ENCODE data around the gene IFNW1.

IFNW1 gene

GRCh38 chr9:21119093-21119770 is 22.4 kb downstream of the IFNW1 start:
- TF ChIP-seq EZH2phosphoT487 (IDR thresholded peaks at IDR 0.05; ENCODE audit: borderline replicate concordance, low read length) (no peak), CTCF (IDR thresholded peaks at IDR 0.05; ENCODE audit: low read depth, low read length, poor library complexity, severe bottlenecking) (no peak)
- H4K20me1 ChIP-seq (ENCODE audit: control insufficient read depth, insufficient read depth, low read depth, low read length), result no peaks in the 10 kb centered on the region
- H3K27ac ChIP-seq (ENCODE audit: low read depth, low read length), result no peak overlapping the region
- no peaks in the 10 kb centered on the region for H3K9me3 ChIP-seq (ENCODE audit: control insufficient read depth, insufficient read depth, low read length)
- H3F3A ChIP-seq (ENCODE audit: control insufficient read depth, insufficient read depth), result no peaks in the 10 kb centered on the region
- H3K9me2 ChIP-seq (replicated peaks; ENCODE audit: control insufficient read depth, low read length), result no peaks in the 10 kb centered on the region
- 0 out of 2 replicates have a peak, but pooled peaks cover 2% of the 10 kb centered on the region for H3K27me3 ChIP-seq (ENCODE audit: control insufficient read depth, low read length)
- peaks cover 13% of the 10 kb centered on the region for H3K4me1 ChIP-seq (ENCODE audit: control insufficient read depth, low read length)
- peak overlapping the region; percentile 42 for H3K4me2 ChIP-seq (ENCODE audit: low read length)
- no peak overlapping the region for H3K4me3 ChIP-seq (ENCODE audit: low read length)
- no peaks in the 10 kb centered on the region for H3K36me3 ChIP-seq (ENCODE audit: control insufficient read depth, low read length)
- no peaks in the 10 kb centered on the region for H3K79me2 ChIP-seq (ENCODE audit: control insufficient read depth, low read length)

GRCh38 chr9:21114311-21114710 is 27.3 kb downstream of the IFNW1 start:
- H3K9me3 ChIP-seq (ENCODE audit: control insufficient read depth, insufficient read depth, low read length), result no peaks in the 10 kb centered on the region
- no peak for TF ChIP-seq EZH2phosphoT487 (IDR thresholded peaks at IDR 0.05; ENCODE audit: borderline replicate concordance, low read length)
- TF ChIP-seq CTCF (IDR thresholded peaks at IDR 0.05; ENCODE audit: low read depth, low read length, poor library complexity, severe bottlenecking), result no peak
- H3K27me3 ChIP-seq (ENCODE audit: control insufficient read depth, low read length), result 0 out of 2 replicates have a peak, but pooled peaks cover 2% of the 10 kb centered on the region
- H3K36me3 ChIP-seq (ENCODE audit: control insufficient read depth, low read length), result no peaks in the 10 kb centered on the region
- no peaks in the 10 kb centered on the region for H4K20me1 ChIP-seq (ENCODE audit: control insufficient read depth, insufficient read depth, low read depth, low read length)
- no peaks in the 10 kb centered on the region for H3K9me2 ChIP-seq (replicated peaks; ENCODE audit: control insufficient read depth, low read length)
- H3K27ac ChIP-seq (ENCODE audit: low read depth, low read length), result no peak overlapping the region
- no peaks in the 10 kb centered on the region for H3F3A ChIP-seq (ENCODE audit: control insufficient read depth, insufficient read depth)
- peaks cover 9% of the 10 kb centered on the region for H3K4me1 ChIP-seq (ENCODE audit: control insufficient read depth, low read length)
- no peaks in the 10 kb centered on the region for H3K79me2 ChIP-seq (ENCODE audit: control insufficient read depth, low read length)
- no peak overlapping the region for H3K4me3 ChIP-seq (ENCODE audit: low read length)
- H3K4me2 ChIP-seq (ENCODE audit: low read length), result no peak overlapping the region

GRCh38 chr9:21110708-21111576 is 30.7 kb downstream of the IFNW1 start:
- Histone ChIP-seq H3K4me3 (ENCODE audit: low read length) (no peak overlapping the region), H3K79me2 (ENCODE audit: control insufficient read depth, low read length) (no peaks in the 10 kb centered on the region), H3F3A (ENCODE audit: control insufficient read depth, insufficient read depth) (peaks cover 2% of the 10 kb centered on the region; the same call in 1 of the 2 replicates), H3K36me3 (ENCODE audit: control insufficient read depth, low read length) (no peaks in the 10 kb centered on the region), H3K27me3 (ENCODE audit: control insufficient read depth, low read length) (no peaks in the 10 kb centered on the region), H4K20me1 (ENCODE audit: control insufficient read depth, insufficient read depth, low read depth, low read length) (no peaks in the 10 kb centered on the region), H3K4me2 (ENCODE audit: low read length) (no peak overlapping the region), H3K9me2 (replicated peaks; ENCODE audit: control insufficient read depth, low read length) (no peaks in the 10 kb centered on the region), H3K9me3 (ENCODE audit: control insufficient read depth, insufficient read depth, low read length) (no peaks in the 10 kb centered on the region), H3K27ac (ENCODE audit: low read depth, low read length) (no peak overlapping the region), H3K4me1 (ENCODE audit: control insufficient read depth, low read length) (no peaks in the 10 kb centered on the region)
- TF ChIP-seq CTCF (IDR thresholded peaks at IDR 0.05; ENCODE audit: low read depth, low read length, poor library complexity, severe bottlenecking) (peak; percentile 86), EZH2phosphoT487 (IDR thresholded peaks at IDR 0.05; ENCODE audit: borderline replicate concordance, low read length) (no peak)
